Rectal smooth muscle tissue (tissue), 1 donor: Measurements from ENCODE around the gene NCF4.

Source experiments
- H3K27ac ChIP-seq: one replicate; pipeline ENCODE4 v1.7.0; 2013; ENCODE audit warnings: low read depth, low read length, inconsistent platforms
- H3K27me3 ChIP-seq: one replicate; pipeline ENCODE4 v1.7.0; 2013; ENCODE audit warnings: low read length; ENCODE audit not compliant: control insufficient read depth, insufficient read depth
- H3K36me3 ChIP-seq: one replicate; pipeline ENCODE4 v1.7.0; 2013; ENCODE audit warnings: low read length; ENCODE audit not compliant: control insufficient read depth, insufficient read depth
- H3K4me1 ChIP-seq: one replicate; pipeline ENCODE4 v1.7.0; 2013; ENCODE audit warnings: low read length; ENCODE audit not compliant: control insufficient read depth, insufficient read depth
- H3K4me3 ChIP-seq: one replicate; pipeline ENCODE4 v1.7.0; 2013; ENCODE audit warnings: low read length
- H3K9ac ChIP-seq: one replicate; pipeline ENCODE4 v1.7.0; 2013; ENCODE audit warnings: low read length

NCF4 gene

DNA sequence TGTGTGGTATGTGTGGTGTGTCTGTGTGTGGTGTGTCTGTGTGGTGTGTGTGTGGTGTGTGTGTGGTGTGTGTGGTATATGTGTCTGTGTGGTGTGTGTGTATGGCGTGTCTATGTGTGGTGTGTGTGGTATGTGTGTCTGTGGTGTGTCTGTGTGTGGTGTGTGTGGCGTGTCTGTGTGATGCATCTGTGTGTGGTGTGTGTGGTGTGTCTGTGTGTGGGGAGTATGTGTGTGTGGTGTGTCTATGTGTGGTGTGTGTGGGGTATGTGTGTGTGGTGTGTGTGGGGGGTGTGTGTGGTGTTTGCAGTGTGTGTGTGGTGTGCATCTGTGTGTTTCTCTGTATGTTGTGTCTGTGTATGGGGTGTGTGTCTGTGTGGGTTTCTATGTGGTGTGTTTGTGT, 36.2 kb upstream of the NCF4 start:
- Histone ChIP-seq H3K9ac (no peak overlapping the region), H3K36me3 (no peaks in the 10 kb centered on the region), H3K27me3 (peaks cover 5% of the 10 kb centered on the region), H3K27ac (no peak overlapping the region), H3K4me1 (peaks cover 7% of the 10 kb centered on the region), H3K4me3 (no peak overlapping the region)

- Histone ChIP-seq H3K36me3 (no peaks in the 10 kb centered on the region), H3K4me1 (peaks cover 7% of the 10 kb centered on the region), H3K27me3 (peaks cover 2% of the 10 kb centered on the region), H3K9ac (no peak overlapping the region), H3K4me3 (no peak overlapping the region), H3K27ac (no peak overlapping the region)
Observed at GRCh38 chr22:36826262-36826661, 34.5 kb upstream of the NCF4 start.

- Histone ChIP-seq H3K36me3 (no peaks in the 10 kb centered on the region), H3K27me3 (peaks cover 2% of the 10 kb centered on the region), H3K4me1 (peaks cover 7% of the 10 kb centered on the region), H3K9ac (no peak overlapping the region), H3K27ac (no peak overlapping the region), H3K4me3 (no peak overlapping the region)
Observed at GRCh38 chr22:36828815-36829214, 32.0 kb upstream of the NCF4 start.

- Histone ChIP-seq H3K4me3 (no peak overlapping the region), H3K27ac (no peak overlapping the region), H3K9ac (no peak overlapping the region), H3K36me3 (no peaks in the 10 kb centered on the region), H3K27me3 (peaks cover 2% of the 10 kb centered on the region), H3K4me1 (peaks cover 7% of the 10 kb centered on the region)
Observed at GRCh38 chr22:36829370-36830002, 31.3 kb upstream of the NCF4 start.

GRCh38 chr22:36830601-36831000, 30.2 kb upstream of the NCF4 start:
- Histone ChIP-seq H3K36me3 (no peaks in the 10 kb centered on the region), H3K27me3 (peaks cover 2% of the 10 kb centered on the region), H3K9ac (no peak overlapping the region), H3K27ac (no peak overlapping the region), H3K4me3 (no peak overlapping the region), H3K4me1 (peaks cover 7% of the 10 kb centered on the region)

GRCh38 chr22:36831206-36831605, 29.6 kb upstream of the NCF4 start:
- Histone ChIP-seq H3K27me3 (peaks cover 2% of the 10 kb centered on the region), H3K4me3 (no peak overlapping the region), H3K36me3 (no peaks in the 10 kb centered on the region), H3K9ac (no peak overlapping the region), H3K27ac (no peak overlapping the region), H3K4me1 (peaks cover 5% of the 10 kb centered on the region)

- no peak overlapping the region for H3K4me3 ChIP-seq
Observed at GRCh38 chr22:36831717-36832116, 29.1 kb upstream of the NCF4 start.

DNA sequence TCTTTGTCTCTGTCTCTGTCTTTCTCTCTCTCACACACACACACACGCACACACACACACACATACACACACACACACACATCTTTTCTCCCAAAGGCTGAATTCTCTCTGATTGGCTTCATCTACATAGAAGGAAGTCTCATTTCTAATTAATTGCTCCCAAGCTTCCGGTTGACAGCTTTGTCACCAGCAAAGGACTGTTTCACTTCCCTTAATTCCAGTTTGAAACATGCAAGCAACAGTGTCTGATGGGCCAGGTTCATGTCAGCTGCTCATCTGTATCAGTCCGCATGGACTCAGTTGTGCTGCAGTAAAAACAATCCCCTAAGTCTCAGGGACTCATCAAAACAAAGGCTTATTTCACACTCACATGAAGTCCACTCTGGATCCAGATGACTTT, 27.7 kb upstream of the NCF4 start:
- Histone ChIP-seq H3K27ac (no peak overlapping the region), H3K4me3 (no peak overlapping the region), H3K27me3 (peaks cover 2% of the 10 kb centered on the region), H3K9ac (no peak overlapping the region), H3K4me1 (no peaks in the 10 kb centered on the region), H3K36me3 (no peaks in the 10 kb centered on the region)

More at GRCh38 chr22:36831717-36832116, 29.1 kb upstream of the NCF4 start:
- H3K9ac ChIP-seq = no peak overlapping the region
- H3K36me3 ChIP-seq = no peaks in the 10 kb centered on the region
- no peak overlapping the region for H3K27ac ChIP-seq
- peaks cover 2% of the 10 kb centered on the region for H3K27me3 ChIP-seq
- peaks cover 2% of the 10 kb centered on the region for H3K4me1 ChIP-seq

GRCh38 chr22:36835903-36836302, 24.9 kb upstream of the NCF4 start:
- Histone ChIP-seq H3K27ac (no peak overlapping the region), H3K4me3 (no peak overlapping the region), H3K4me1 (no peaks in the 10 kb centered on the region), H3K36me3 (no peaks in the 10 kb centered on the region), H3K27me3 (no peaks in the 10 kb centered on the region), H3K9ac (no peak overlapping the region)

DNA sequence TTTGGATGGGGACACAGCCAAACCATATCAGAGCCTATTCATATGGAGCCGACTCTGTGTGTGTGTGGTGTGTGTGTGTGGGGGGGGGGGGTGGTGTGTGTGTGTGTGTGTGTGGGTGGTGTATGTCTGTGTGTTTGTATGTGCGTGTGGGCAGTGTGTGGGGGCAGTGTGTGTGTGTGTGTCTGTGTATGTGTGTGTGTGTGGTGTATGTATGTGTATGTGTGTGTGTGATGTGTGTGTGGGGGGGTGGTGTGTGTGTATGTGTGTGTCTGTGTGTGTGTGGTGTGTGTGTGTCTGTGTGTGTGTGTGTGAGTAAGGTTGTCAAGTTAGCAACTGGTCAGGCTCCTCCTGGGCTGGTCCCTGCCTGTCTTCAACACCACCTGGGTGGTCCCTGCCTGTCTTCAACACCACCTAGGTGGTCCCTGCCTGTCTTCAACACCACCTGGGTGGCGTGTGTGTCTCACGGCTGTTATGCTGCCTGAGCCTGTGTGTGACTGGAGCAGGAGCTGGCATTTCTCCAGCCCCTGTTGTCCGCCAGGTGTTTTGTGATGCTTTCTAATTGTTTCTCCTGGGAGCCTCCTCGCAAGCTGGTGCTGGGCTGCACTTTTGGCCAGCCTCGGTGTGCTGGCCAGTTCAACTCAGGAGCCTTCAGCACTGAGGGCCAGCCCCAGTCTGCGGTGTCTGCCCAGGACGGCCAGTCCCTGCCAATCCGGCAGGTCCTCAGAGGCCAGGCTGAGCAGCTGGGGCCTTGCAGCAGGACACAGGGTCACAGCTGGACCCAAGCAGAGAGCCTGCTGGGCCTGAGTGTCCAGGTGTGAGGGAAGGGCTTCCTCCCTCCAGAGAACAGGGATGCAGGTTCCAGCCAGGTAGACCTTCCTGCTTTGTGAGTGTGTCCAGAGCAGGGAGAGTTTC, 22.4 kb upstream of the NCF4 start:
- no peak overlapping the region for H3K9ac ChIP-seq
- no peak overlapping the region for H3K4me3 ChIP-seq
- no peaks in the 10 kb centered on the region for H3K4me1 ChIP-seq
- no peak overlapping the region for H3K27ac ChIP-seq
- no peaks in the 10 kb centered on the region for H3K27me3 ChIP-seq
- H3K36me3 ChIP-seq = no peaks in the 10 kb centered on the region

- H3K27ac ChIP-seq = no peak overlapping the region
- no peaks in the 10 kb centered on the region for H3K36me3 ChIP-seq
- H3K4me1 ChIP-seq = no peaks in the 10 kb centered on the region
- no peak overlapping the region for H3K9ac ChIP-seq
- H3K4me3 ChIP-seq = no peak overlapping the region
- H3K27me3 ChIP-seq = no peaks in the 10 kb centered on the region
Observed at GRCh38 chr22:36839356-36840073, 21.3 kb upstream of the NCF4 start.

DNA sequence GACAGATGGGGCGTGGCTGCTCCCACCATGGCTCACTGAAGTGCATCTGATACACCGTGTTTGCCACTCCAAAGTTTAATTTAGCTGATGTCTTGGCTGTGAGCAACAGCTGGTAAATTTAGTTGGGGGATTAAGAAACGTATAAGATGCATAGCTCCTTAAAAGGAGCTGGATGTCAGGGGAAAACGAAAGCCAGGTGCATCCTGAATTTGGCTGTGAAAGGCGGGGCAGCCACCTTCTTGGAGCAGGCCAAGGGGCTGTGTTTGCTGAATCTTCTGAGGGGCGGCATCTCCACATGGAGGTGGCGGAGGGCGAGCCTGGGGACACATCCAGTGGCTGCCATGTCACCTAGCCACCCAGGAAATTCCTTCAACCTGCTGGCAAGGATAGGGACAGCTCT, 20.7 kb upstream of the NCF4 start:
- Histone ChIP-seq H3K27me3 (no peaks in the 10 kb centered on the region), H3K4me3 (no peak overlapping the region), H3K27ac (no peak overlapping the region), H3K9ac (no peak overlapping the region), H3K36me3 (no peaks in the 10 kb centered on the region), H3K4me1 (no peaks in the 10 kb centered on the region)
